Activated CD4-positive, alpha-beta T cell treated with anti-CD3 and anti-CD28 coated beads, Interleukin-10, Interleukin-2, amounts not matched to agents 100 ng/mL and 50 ng/mL, durations not matched to agents 16 hours and 8 hours (primary cell): ENCODE data around the gene FOCAD.
A peak's percentile ranks its signal among the peaks of the same experiment; 100 is the strongest.

Source experiments
- DNase-seq: peaks from one replicate; pipeline ENCODE4 v3.0.0-alpha.2; 2020

The FOCAD gene, protein sequence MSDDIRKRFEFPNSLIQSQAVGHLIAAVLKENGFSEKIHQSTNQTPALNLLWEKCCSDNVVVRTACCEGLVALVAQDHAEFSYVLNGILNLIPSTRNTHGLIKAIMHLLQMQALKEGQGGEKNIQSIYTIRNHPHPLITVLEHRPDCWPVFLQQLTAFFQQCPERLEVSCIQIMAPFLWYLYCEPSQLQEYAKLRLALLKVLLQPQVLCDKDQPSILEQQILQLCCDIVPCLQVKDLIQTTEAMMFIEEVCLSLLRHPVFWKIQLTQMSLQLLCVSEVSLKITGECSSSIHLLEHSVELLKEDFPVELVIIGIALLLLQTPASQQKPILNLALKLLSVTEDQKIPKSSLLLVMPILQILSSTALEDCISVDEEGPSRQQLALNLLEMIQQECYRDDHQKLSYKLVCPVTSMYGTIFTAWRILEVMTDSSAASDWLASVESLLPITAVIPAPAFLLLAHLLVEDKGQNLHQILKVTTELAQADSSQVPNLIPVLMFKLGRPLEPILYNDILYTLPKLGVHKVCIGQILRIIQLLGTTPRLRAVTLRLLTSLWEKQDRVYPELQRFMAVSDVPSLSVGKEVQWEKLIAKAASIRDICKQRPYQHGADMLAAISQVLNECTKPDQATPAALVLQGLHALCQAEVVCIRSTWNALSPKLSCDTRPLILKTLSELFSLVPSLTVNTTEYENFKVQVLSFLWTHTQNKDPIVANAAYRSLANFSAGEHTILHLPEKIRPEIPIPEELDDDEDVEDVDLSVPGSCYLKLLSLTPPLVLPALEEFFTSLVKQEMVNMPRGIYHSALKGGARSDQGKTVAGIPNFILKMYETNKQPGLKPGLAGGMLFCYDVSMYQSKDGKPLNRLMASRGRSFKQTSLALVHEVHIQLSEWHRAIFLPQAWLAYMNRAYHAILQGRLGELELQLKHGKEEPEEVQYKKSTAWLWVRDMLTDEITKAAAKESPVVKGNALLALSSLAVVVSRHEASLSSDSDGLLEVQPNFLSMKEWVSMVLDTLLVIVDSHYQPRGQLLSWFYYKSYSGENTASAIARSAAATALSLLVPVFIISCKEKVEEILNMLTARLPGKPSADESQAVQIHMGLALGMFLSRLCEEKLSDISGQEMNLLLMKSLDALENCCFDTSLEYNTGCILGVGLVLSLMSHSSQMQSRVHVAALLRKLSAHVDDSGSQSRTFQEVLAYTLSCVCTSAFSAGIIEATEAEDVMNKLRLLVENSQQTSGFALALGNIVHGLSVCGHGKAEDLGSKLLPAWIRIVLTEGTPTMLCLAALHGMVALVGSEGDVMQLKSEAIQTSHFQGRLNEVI (N-terminal part only)

GRCh38 chr9:20684035-20684874 lies at the start of gene FOCAD:
Gene FOCAD (plus strand): TSS chr9:20684259. CDS start chr9:20715354, 31,095 bp downstream.
- DNase-seq = peak; percentile 98

DNA sequence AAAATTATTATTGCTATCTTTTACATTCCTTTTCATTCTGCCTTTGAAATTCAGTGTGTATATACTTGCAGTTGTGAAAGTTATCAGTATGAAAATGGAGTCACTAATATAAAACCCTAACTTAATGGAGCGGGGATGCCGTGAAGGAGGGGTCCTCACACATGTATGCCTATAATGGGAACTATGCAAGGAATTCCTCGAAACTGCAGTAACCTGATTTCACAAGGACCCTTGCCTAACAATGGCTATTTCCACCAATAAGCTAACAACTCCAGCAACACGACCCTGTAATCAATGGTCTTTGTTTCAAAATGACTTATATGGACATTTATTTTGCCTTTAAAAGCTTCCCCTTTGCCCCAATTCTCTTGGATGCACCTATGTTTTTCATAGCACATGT lies 49.2 kb upstream of the FOCAD start:
- no peak for DNase-seq

GRCh38 chr9:20636888-20637440 lies 47.1 kb upstream of the FOCAD start:
- DNase-seq = no peak

DNA sequence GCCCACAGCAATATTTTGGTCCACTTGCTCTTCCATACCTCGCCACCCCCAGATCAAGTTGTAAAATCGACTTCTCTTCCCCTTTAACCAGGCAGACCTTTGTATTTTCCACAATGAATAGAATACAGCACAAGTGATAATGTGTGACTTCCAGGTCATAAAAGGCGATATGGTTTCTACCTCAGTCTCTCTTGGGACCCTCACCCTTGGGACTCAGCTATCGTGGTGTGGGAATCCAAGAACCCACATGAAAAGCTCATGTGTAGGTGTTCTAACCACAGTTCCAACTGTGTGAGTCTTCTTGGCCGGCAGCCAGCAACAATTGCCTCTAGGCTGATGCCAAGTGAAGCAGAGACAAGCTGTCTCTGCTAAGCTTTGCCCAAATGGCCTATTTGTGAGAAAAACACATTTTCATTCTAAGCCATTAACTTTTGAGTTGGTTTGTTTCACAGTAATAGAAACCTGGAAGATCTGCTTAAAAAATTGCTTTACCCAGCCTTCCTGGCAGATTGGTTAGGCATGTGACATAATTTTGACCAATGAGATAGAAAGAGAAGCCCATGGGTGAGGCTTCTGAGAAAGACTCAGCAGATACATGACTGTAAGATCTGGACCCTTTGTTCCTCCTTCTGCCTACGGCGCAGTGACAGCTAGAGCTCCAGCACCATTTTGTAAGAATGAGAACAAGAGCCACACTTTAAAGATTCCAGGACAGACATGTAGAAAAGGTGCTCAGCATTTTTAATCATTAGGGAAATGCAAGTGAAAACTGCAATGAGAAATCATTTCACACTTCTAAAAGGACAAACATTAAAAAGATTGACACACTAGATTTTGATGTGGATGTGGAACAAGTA lies 43.5 kb upstream of the FOCAD start:
- DNase-seq = peak; percentile 57

DNA sequence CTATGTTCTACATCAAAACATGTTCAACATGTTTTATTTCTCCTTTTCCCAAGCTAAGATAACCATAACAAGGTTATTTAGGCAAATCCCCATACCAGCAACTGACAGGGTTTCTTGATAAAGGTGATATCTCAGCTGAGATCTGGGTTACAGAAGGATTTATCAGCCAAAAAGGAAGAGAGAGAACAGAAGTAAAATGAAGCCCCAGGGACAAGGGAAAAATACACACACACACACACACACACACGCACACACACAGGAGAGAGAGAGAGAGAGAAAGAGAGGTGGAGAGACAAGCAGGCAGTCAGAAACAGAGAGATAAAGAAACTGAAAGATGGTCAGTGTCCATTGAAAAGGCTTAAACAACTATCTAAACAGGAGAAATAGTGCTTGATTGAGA lies 42.0 kb upstream of the FOCAD start:
- DNase-seq = no peak

DNA sequence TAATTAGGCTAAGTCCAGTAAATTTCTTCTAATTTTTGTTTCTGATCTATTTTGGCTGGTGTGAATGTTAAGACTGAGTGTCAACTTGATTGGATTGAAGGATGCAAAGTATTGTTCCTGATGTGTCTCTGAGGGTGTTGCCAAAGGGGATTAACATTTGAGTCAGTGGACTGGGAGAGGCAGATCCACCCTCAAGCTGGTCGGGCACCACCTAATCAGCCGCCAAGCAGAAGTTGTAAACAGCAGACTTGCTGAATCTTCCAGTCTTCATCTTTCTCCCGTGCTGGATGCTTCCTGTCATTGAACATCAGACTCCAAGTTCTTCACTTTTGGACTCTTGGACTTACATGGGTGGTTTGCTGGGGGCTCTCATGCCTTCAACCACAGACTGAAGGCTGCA lies 40.4 kb upstream of the FOCAD start:
- no peak for DNase-seq

- DNase-seq = no peak
Observed at GRCh38 chr9:20646656-20647055, 37.4 kb upstream of the FOCAD start.

DNA sequence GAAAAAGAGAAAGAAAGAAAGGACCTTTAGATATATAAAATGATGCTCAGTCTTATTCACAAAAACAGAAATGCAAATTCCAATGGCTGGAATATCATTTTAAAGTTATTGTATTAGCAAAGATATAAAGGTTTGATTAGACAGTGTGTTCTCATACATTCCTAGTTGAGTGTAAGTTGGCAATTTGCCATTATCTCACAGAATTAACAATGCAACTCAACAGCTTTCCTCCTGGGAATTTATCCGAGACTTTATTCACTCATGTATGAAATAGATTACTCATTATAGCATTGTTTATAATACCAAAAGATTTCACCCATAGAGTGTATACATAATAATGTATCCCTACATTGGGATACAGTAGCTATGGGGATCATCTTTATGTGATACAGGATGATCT lies 34.7 kb upstream of the FOCAD start:
- DNase-seq = no peak

DNA sequence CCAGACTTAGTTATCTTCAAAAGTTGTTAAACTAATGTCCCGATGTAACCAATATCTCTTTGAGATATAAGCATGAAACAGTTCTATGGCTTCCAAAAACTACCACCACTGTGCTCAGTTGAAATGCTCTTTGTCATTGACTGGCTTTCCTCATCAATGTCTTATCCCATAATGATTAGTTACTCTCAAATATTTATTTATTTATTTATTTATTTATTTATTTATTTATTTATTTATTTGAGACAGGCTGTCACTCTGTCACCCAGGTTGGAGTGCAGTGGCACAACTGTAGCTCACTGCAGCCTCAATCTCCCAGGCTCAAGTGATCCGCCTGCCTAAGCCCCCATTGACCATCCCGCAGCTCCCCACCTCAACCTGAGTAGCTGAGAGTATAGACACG lies 33.7 kb upstream of the FOCAD start:
- no peak for DNase-seq

GRCh38 chr9:20650750-20651299 lies 33.2 kb upstream of the FOCAD start:
- DNase-seq = no peak

DNA sequence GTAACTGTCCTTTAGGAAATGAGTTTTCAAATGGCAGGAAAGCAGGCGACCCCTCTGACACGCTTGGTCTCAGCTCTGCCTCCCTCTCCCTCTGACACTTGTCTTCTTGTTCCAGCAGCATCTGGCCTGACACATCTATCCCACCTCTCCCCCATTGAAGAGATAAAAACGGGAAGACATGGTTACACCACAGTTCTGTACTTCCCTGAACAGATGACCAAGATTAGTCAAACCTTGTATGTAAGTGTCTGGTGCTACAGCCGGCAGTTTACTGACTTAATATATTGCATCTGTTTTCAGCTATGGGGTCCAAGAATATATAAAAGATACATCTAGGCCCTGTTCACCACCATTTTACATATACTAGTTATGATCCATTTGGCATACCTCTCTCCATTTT lies 32.1 kb upstream of the FOCAD start:
- no peak for DNase-seq

DNA sequence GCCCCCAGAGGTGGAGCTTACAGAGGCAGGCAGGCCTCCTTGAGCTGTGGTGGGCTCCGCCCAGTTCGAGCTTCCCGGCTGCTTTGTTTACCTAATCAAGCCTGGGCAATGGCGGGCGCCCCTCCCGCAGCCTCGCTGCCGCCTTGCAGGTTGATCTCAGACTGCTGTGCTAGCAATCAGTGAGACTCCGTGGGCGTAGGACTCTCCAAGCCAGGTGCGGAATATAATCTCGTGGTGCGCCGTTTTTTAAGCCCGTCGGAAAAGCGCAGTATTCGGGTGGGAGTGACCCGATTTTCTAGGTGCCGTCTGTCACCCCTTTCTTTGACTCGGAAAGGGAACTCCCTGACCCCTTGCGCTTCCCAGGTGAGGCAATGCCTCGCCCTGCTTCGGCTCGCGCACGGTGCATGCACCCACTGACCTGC lies 25.8 kb upstream of the FOCAD start:
- peak; percentile 31 for DNase-seq

- no peak for DNase-seq
Observed at GRCh38 chr9:20658677-20659473, 25.2 kb upstream of the FOCAD start.

GRCh38 chr9:20659474-20659967 lies 24.5 kb upstream of the FOCAD start:
- no peak for DNase-seq

- no peak for DNase-seq
Observed at GRCh38 chr9:20662156-20662555, 21.9 kb upstream of the FOCAD start.

GRCh38 chr9:20663133-20663532 lies 20.9 kb upstream of the FOCAD start:
- DNase-seq = no peak

DNA sequence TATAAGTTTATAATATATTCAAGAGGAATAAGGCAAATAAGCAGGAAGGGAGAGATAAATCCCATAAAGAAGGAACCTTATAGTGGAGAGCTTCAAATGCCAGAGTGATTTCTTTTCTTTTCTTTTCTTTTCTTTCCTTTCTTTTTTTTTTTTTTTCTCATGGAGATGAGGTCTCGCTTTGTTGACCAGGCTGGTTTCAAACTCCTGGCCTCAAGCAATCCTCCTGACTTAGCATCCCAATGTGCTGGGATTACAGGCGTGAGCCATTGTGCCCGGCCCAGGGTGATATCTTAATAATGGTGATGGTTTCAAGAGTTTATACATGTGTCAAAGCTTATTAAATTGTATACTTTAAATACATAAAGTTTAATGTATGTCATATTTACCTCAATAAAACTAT lies 19.6 kb upstream of the FOCAD start:
- DNase-seq = no peak

GRCh38 chr9:20670395-20670794 lies 13.7 kb upstream of the FOCAD start:
- no peak for DNase-seq

DNA sequence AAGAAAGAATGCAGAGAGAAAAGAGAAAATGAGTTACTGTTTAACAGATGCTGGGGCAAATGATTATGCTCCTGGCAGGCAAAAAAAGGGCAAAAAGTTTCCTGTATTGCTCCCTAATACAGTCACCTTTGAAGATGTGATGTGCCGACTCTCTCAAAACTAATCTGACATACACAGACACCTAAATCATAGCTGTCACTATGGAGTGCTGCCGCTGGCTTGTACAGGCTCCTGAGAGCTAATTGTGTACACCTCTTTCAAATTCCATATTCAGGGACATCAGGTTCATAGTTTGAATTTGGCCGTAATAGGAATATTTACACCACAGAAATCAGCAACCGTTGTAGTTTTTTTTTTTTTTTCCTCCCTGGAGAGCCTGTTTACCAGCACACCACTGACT lies 12.4 kb upstream of the FOCAD start:
- no peak for DNase-seq
